ENCODE measurements around the gene NTM.
"Not testable (repeated sequence)": the region's sequence is repeated elsewhere in the genome, so short reads cannot be mapped to it uniquely, and the experiment has no call there.

NTM gene

DNA sequence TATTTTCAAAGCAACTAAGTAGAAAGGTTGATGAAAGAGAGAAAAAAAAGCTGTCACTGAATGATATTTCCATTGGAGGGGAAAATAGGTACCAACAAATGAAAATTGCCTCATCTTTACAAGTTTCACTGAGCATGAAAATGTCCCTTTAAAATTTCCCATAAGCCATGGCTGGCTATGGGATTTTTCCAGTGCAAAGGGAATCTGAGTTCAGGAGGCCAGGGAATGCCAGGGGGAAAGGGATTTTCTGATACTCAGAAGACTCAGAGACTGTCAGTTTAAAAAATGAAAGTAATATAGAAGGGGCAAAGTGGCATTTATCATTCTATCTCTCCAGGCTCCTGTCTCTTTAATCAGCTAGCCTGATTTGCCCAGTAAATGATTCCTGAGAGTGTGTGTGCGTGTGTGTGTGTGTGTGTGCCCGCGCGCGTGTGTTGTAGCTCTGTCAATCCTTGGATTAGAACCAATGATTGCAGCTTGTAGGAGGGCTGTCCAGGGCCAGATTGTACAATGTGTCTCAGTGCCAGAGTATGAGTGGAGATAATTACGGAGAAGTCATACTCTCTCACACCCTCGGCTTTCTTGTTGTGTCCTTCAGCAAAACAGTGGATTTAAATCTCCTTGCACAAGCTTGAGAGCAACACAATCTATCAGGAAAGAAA is at the start of gene NTM:
NTM (plus strand) TSS at position 526 of the 662 bp plus-strand sequence.
- H3K9ac ChIP-seq (ENCODE audit: low read length), result no peak within 1 kb of the TSS
- H3K4me3 ChIP-seq (ENCODE audit: low read depth in 1 of 2, low read length in 2 of 2), result peak within 1 kb of the TSS; percentile 34 to 51
- peak within 1 kb of the TSS; percentile 15 for H3K27ac ChIP-seq (ENCODE audit: low read depth, low read length)
- no peaks in the 10 kb centered on the region for H3K9me3 ChIP-seq (ENCODE audit: low read length)
- peaks cover 4% of the 10 kb centered on the region for H3K4me1 ChIP-seq (ENCODE audit: insufficient read depth, low read length)
- H3K27me3 ChIP-seq (ENCODE audit: control insufficient read depth in 1 of 2, insufficient read depth in 2 of 2, low read length in 2 of 2), result no peaks in the 10 kb centered on the region
- no peaks in the 10 kb centered on the region for H3K36me3 ChIP-seq (ENCODE audit: insufficient read depth, low read length)

DNA sequence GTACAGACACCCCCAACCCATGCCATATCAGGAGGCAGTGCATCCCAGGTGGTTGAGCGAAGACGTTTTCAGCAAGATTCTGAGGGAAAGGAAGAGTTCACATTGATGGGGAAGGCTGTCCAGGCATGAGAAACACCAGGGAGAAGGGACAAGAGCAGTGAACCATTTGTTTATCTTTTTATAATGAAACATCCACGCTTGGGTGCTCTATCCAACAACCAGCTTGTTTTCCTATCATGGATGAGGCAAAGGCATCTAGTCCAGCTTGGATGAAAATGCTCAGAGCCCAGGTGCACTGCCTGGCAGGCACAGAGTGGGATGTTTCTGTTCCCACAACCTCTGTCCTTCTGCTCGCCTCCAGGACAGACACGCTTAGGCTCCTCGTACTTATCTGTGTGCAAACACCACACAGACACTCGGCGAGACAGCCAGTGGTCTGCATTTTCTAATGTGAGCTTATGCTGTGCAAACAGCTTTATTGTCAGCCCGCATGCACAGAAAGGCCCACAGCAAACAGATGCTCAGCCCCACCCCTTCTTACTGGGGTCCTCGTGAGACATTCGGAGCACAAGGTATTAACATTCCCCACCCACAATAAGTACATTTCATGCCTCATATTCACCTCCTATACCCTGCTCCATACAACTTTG is 45.4 kb upstream of the NTM start:
- Histone ChIP-seq H3K27ac (ENCODE audit: low read depth, low read length) (no peak overlapping the region), H3K9ac (ENCODE audit: low read length) (no peak overlapping the region), H3K27me3 (ENCODE audit: control insufficient read depth in 1 of 2, insufficient read depth in 2 of 2, low read length in 2 of 2) (no peaks in the 10 kb centered on the region), H3K4me3 (ENCODE audit: low read depth in 1 of 2, low read length in 2 of 2) (no peak overlapping the region), H3K36me3 (ENCODE audit: insufficient read depth, low read length) (no peaks in the 10 kb centered on the region), H3K4me1 (ENCODE audit: insufficient read depth, low read length) (no peaks in the 10 kb centered on the region), H3K9me3 (ENCODE audit: low read length) (no peaks in the 10 kb centered on the region)

DNA sequence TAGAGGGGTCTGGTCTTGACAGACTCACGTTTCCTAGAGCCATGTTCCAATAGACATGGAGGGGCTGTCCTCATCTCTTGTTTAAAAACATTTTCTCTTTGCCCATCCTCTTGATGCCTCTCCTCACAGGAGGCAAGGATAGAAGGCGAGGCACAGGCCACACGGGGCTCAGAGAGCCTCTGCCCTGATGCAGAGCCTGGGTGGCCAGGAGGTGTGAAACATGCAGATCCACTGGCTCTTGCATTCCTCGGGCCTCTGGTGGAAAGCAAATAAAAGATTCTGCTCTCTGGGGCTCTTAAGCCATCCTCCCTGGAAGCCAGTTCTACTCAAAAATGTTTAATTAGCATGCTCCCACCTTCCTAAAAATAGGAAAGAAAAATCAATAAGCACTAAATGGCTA is 43.6 kb upstream of the NTM start:
- Histone ChIP-seq H3K4me1 (ENCODE audit: insufficient read depth, low read length) (no peaks in the 10 kb centered on the region), H3K9ac (ENCODE audit: low read length) (no peak overlapping the region), H3K9me3 (ENCODE audit: low read length) (no peaks in the 10 kb centered on the region), H3K4me3 (ENCODE audit: low read depth in 1 of 2, low read length in 2 of 2) (no peak overlapping the region), H3K36me3 (ENCODE audit: insufficient read depth, low read length) (no peaks in the 10 kb centered on the region), H3K27me3 (ENCODE audit: control insufficient read depth in 1 of 2, insufficient read depth in 2 of 2, low read length in 2 of 2) (no peaks in the 10 kb centered on the region), H3K27ac (ENCODE audit: low read depth, low read length) (no peak overlapping the region)

DNA sequence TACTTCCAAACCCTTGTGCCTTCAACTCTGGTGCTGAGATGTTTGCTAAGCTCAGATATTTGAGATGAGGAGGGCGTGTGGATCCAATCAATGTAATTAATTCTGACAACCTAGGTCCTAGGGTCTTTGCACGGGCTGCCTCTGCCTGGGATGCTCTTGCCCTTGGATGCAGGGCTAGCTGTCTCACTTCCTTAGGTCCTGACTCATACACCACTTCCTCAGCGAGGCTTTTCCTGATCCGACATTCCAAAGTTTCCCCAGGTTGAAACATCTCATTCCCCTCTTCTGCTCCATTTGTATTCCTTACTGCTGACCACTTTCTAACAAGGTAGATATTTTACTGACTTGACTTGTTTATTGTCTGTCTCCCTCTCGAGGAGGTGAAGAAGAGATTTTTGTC is 43.0 kb upstream of the NTM start:
- Histone ChIP-seq H3K27me3 (ENCODE audit: control insufficient read depth in 1 of 2, insufficient read depth in 2 of 2, low read length in 2 of 2) (no peaks in the 10 kb centered on the region), H3K4me1 (ENCODE audit: insufficient read depth, low read length) (no peaks in the 10 kb centered on the region), H3K27ac (ENCODE audit: low read depth, low read length) (no peak overlapping the region), H3K4me3 (ENCODE audit: low read depth in 1 of 2, low read length in 2 of 2) (no peak overlapping the region), H3K36me3 (ENCODE audit: insufficient read depth, low read length) (no peaks in the 10 kb centered on the region), H3K9me3 (ENCODE audit: low read length) (no peaks in the 10 kb centered on the region), H3K9ac (ENCODE audit: low read length) (no peak overlapping the region)

DNA sequence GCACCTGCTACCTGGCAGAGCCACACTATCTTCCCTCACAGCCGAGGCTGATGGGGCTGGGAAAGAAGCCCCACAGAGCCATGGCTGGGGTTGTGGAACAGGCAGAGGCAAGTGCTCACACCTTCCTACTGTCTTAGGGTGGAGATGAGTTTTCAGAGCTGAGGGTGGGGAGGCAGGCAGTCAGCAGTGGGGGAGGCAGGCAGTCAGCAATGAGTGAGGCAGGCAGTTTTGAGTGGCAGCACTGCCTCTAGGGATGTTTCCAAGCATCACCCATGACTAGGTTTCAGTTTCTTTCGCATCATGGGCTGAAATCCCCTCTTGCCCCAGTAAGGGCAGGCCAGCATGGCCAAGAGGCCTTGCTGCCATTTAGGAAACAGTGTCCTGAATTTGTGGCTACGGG is 41.6 kb upstream of the NTM start:
- H3K9me3 ChIP-seq (ENCODE audit: low read length), result no peaks in the 10 kb centered on the region
- H3K27me3 ChIP-seq (ENCODE audit: control insufficient read depth in 1 of 2, insufficient read depth in 2 of 2, low read length in 2 of 2), result no peaks in the 10 kb centered on the region
- H3K9ac ChIP-seq (ENCODE audit: low read length), result no peak overlapping the region
- H3K36me3 ChIP-seq (ENCODE audit: insufficient read depth, low read length), result no peaks in the 10 kb centered on the region
- no peak overlapping the region for H3K4me3 ChIP-seq (ENCODE audit: low read depth in 1 of 2, low read length in 2 of 2)
- no peak overlapping the region for H3K27ac ChIP-seq (ENCODE audit: low read depth, low read length)
- no peaks in the 10 kb centered on the region for H3K4me1 ChIP-seq (ENCODE audit: insufficient read depth, low read length)

DNA sequence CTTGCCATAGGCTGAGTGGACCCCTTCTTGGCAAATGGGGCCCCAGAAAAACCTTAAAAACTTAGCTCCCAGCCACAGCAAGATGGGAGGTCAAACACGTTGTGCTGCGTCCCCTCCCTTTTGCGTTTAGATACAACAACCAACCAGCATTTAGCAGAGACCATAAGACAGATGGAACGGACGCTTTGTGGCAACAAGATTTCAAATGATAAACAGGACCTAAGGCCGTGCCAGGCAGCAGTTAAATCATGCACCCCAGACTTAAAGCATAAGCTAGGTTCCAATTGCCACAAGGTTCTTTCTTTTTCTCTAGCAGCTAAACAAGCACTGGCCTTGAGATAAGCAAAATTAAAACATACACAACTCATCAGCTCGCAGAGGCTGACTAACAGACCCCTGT is 39.4 kb upstream of the NTM start:
- Histone ChIP-seq H3K27ac (ENCODE audit: low read depth, low read length) (no peak overlapping the region), H3K4me3 (ENCODE audit: low read depth in 1 of 2, low read length in 2 of 2) (no peak overlapping the region), H3K4me1 (ENCODE audit: insufficient read depth, low read length) (no peaks in the 10 kb centered on the region), H3K9ac (ENCODE audit: low read length) (no peak overlapping the region), H3K27me3 (ENCODE audit: control insufficient read depth in 1 of 2, insufficient read depth in 2 of 2, low read length in 2 of 2) (no peaks in the 10 kb centered on the region), H3K36me3 (ENCODE audit: insufficient read depth, low read length) (no peaks in the 10 kb centered on the region), H3K9me3 (ENCODE audit: low read length) (no peaks in the 10 kb centered on the region)

DNA sequence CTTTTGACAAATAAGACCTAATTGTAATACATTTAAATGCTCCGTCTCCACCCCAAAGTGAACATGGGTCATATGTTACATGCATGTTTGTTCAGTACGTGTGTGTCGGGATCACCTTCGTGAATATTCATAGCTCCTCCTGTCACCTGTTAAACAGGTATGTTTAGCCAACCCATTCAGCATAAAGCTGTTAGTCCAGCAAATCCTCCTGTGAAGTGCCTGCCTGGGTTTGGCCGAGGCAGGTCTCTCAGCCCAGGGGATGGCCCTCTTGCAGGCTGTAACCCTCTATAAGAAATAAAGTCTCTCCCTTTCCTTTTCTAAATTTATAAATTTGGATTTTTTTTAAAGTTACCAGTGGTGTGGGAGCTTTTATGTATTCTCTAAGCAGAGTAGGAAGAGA is 38.9 kb upstream of the NTM start:
- H3K4me1 ChIP-seq (ENCODE audit: insufficient read depth, low read length), result no peaks in the 10 kb centered on the region
- H3K27ac ChIP-seq (ENCODE audit: low read depth, low read length), result no peak overlapping the region
- no peak overlapping the region for H3K9ac ChIP-seq (ENCODE audit: low read length)
- no peaks in the 10 kb centered on the region for H3K9me3 ChIP-seq (ENCODE audit: low read length)
- H3K4me3 ChIP-seq (ENCODE audit: low read depth in 1 of 2, low read length in 2 of 2), result no peak overlapping the region
- H3K27me3 ChIP-seq (ENCODE audit: control insufficient read depth in 1 of 2, insufficient read depth in 2 of 2, low read length in 2 of 2), result no peaks in the 10 kb centered on the region
- no peaks in the 10 kb centered on the region for H3K36me3 ChIP-seq (ENCODE audit: insufficient read depth, low read length)

DNA sequence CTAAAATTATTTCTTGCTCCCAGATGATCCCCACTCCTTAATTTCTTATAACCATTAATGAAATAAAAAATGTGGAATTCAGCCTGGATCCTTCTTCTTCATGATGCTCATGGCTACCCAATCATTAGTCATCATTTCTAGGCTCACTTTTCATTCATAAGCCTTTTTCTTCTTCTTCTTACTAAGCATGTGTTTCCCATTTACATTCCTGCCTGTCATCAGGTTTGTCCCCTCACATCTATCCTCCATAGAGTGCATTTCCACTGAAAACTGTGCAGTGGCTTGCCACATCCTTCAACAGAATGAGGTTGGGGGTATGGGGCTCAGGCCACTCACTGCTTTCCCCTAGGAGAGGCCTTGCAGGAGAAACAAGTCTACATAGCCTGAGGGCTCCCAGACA is 35.8 kb upstream of the NTM start:
- no peaks in the 10 kb centered on the region for H3K36me3 ChIP-seq (ENCODE audit: insufficient read depth, low read length)
- H3K27me3 ChIP-seq (ENCODE audit: control insufficient read depth in 1 of 2, insufficient read depth in 2 of 2, low read length in 2 of 2), result no peaks in the 10 kb centered on the region
- H3K9me3 ChIP-seq (ENCODE audit: low read length), result no peaks in the 10 kb centered on the region
- H3K4me1 ChIP-seq (ENCODE audit: insufficient read depth, low read length), result no peaks in the 10 kb centered on the region
- no peak overlapping the region for H3K27ac ChIP-seq (ENCODE audit: low read depth, low read length)
- H3K4me3 ChIP-seq (ENCODE audit: low read depth in 1 of 2, low read length in 2 of 2), result no peak overlapping the region
- no peak overlapping the region for H3K9ac ChIP-seq (ENCODE audit: low read length)

DNA sequence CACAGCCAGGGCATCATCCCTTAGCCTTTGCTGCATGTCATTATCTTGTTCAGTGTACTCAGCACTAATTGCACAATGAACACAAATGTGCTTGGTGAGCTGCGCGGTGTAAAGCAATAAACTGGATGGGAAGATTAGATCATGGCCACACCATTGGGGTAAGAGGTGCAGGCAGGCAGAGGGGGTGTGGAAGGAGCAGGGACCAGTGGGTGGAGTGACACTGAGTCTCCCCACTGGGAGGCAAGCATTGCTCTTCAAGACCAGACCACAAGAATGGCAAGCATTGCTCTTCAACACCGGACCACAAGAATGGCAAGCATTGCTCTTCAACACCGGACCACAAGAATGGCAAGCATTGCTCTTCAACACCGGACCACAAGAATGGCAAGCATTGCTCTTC is 28.5 kb upstream of the NTM start:
- H3K27me3 ChIP-seq (ENCODE audit: control insufficient read depth in 1 of 2, insufficient read depth in 2 of 2, low read length in 2 of 2); H3K27ac ChIP-seq (ENCODE audit: low read depth, low read length); H3K4me3 ChIP-seq (ENCODE audit: low read depth in 1 of 2, low read length in 2 of 2); H3K36me3 ChIP-seq (ENCODE audit: insufficient read depth, low read length); H3K9ac ChIP-seq (ENCODE audit: low read length); H3K9me3 ChIP-seq (ENCODE audit: low read length); H3K4me1 ChIP-seq (ENCODE audit: insufficient read depth, low read length): not testable (repeated sequence)

DNA sequence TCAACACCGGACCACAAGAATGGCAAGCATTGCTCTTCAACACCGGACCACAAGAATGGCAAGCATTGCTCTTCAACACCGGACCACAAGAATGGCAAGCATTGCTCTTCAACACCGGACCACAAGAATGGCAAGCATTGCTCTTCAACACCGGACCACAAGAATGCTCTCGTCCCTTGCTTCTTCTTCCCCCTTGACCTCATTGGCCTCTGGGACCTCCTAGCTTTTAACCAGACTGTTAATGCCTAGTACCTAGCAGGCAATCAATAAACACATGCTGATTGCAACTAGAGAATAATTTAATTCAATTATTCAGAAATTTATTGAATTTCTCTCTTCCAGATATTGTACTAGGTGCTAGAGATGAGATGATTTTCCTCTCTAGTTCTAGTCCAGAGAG is 28.0 kb upstream of the NTM start:
- not testable (repeated sequence) for H3K4me3 ChIP-seq (ENCODE audit: low read depth in 1 of 2, low read length in 2 of 2); H3K27ac ChIP-seq (ENCODE audit: low read depth, low read length)

DNA sequence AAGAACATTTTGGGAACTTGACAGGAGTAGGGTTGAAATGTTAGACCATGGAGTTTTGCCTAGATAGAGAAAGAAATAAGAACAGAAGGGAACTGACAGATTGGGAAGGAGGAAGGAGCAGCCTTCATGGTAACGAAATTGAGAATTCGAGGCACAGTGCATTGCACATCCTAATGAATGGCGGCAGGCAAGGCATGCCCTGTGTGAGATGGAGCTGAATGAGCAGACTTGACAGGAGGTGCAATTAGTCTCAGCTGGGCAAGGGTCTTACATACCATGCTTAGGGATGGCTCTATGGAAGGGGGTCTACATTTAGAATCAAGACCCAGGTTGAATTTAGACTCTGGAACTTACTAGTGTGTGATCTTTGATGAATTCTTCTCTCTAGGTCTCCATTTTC is 25.0 kb upstream of the NTM start:
- H3K27ac ChIP-seq (ENCODE audit: low read depth, low read length), result no peak overlapping the region
- no peak overlapping the region for H3K9ac ChIP-seq (ENCODE audit: low read length)
- H3K36me3 ChIP-seq (ENCODE audit: insufficient read depth, low read length), result no peaks in the 10 kb centered on the region
- no peaks in the 10 kb centered on the region for H3K27me3 ChIP-seq (ENCODE audit: control insufficient read depth in 1 of 2, insufficient read depth in 2 of 2, low read length in 2 of 2)
- no peaks in the 10 kb centered on the region for H3K9me3 ChIP-seq (ENCODE audit: low read length)
- no peaks in the 10 kb centered on the region for H3K4me1 ChIP-seq (ENCODE audit: insufficient read depth, low read length)
- H3K4me3 ChIP-seq (ENCODE audit: low read depth in 1 of 2, low read length in 2 of 2), result no peak overlapping the region

More for the DNA sequence above, 28.0 kb upstream of the NTM start:
- not testable (repeated sequence) for H3K9ac ChIP-seq (ENCODE audit: low read length); H3K36me3 ChIP-seq (ENCODE audit: insufficient read depth, low read length); H3K9me3 ChIP-seq (ENCODE audit: low read length); H3K4me1 ChIP-seq (ENCODE audit: insufficient read depth, low read length); H3K27me3 ChIP-seq (ENCODE audit: control insufficient read depth in 1 of 2, insufficient read depth in 2 of 2, low read length in 2 of 2)
